Measurements from ENCODE around the gene SHISA7. TPM values are rescaled to one million over a fixed set of nuclear protein-coding genes. Genes with fewer than 3 reads are reported as not detected.

The SHISA7 gene
- total RNA-seq, 4 donors from 2014 or later: under 0.01 to 0.13 TPM; not detected in 2

DNA sequence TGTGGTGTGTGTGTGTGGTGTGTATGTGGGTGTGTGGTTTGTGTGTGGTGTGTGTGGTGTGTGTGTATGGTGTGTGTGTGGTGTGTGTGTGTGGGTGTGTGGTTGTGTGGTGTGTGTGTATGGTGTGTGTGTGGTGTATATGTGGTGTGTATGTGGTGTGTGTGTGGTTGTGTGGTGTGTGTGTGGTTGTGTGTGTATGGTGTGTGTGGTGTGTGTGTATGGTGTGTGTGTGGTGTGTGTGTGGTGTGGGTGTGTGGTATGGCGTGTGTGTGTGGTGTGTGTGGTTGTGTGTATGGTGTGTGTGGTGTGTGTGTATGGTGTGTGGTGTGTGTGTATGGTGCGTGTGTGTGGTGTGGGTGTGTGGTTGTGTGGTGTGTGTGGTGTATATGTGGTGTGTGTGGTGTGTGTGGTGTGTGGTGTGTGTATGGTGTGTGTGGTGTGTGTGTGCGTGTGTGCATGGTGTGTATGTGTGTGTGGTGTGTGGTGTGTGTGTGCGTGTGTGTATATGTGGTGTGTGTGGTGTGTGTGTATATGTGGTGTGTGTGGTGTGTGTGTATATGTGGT is 8.7 kb downstream of the SHISA7 start:
- H3K9me3 ChIP-seq: no peaks in the 10 kb centered on the region
- H3K36me3 ChIP-seq: no peaks in the 10 kb centered on the region
- H3K4me1 ChIP-seq: peaks cover 0 to 13% (median 4%) of the 10 kb centered on the region in 4 donors
- H3K4me3 ChIP-seq: no peak overlapping the region
- 66% methylated on average over 4 of the region's 4 CpGs for WGBS
- TF ChIP-seq POLR2AphosphoS5 (IDR thresholded peaks at IDR 0.05): no peak
- TF ChIP-seq EP300 (IDR thresholded peaks at IDR 0.05): no peak
- no peak for TF ChIP-seq CTCF (IDR thresholded peaks at IDR 0.05)
- no peak for TF ChIP-seq POLR2A (IDR thresholded peaks at IDR 0.05; ENCODE audit: low read depth)
- DNase-seq (ENCODE audit: extremely low spot score): no peak
- intact Hi-C loops (cut with DNase I): no loop called here
- H3K27ac ChIP-seq (replicated peaks in 1 of 4): no peak overlapping the region
- peaks cover 7 to 93% (median 48%) of the 10 kb centered on the region in 4 donors for H3K27me3 ChIP-seq

GRCh38 chr19:55433292-55433691 is 9.8 kb downstream of the SHISA7 start:
- peaks cover 0 to 13% (median 4%) of the 10 kb centered on the region in 4 donors for H3K4me1 ChIP-seq
- H3K9me3 ChIP-seq: no peaks in the 10 kb centered on the region
- no peak overlapping the region for H3K27ac ChIP-seq (replicated peaks in 1 of 4)
- H3K36me3 ChIP-seq: no peaks in the 10 kb centered on the region
- WGBS: 3% methylated on average over 6 of the region's 48 CpGs
- intact Hi-C loops (cut with DNase I): no loop called here
- no peak for DNase-seq (ENCODE audit: extremely low spot score)
- H3K27me3 ChIP-seq: peaks cover 7 to 93% (median 43%) of the 10 kb centered on the region in 4 donors
- no peak overlapping the region for H3K4me3 ChIP-seq
- no peak for TF ChIP-seq POLR2AphosphoS5 (IDR thresholded peaks at IDR 0.05)
- no peak for TF ChIP-seq CTCF (IDR thresholded peaks at IDR 0.05)
- no peak for TF ChIP-seq EP300 (IDR thresholded peaks at IDR 0.05)
- no peak for TF ChIP-seq POLR2A (IDR thresholded peaks at IDR 0.05; ENCODE audit: low read depth)

DNA sequence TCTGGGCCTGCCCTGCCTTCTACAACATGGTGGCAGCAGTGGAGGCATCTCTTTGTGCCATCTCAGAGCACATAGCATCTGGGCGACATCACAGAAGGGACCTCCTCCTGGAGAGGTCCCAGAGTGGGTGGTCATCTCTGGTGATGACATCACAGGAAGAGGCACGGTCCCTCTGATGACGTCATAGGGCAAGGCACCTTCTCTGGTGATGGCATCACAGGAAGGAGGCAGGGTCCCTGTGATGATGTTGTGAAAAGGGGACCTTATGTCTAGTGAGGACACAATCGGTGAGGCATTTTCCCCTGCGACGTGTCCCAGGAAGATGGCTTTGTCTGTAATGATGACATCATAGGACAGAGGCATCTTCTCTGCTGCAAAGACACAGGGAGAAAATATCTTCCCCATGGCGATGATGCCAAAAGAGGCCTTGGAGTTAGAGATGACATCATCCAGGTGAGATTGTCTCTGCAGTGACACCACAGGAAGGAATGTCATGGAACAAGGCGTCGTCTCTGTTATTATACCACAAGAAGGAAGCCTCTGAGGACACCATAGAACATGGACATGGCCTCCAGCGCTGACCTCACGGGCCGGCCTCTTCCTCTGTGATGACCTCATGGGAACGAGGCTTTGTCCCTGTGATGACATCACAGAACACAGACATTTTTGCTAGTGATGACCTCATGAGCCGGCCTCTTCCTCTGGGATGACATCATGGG is 10.7 kb downstream of the SHISA7 start:
- no peak for TF ChIP-seq POLR2A (IDR thresholded peaks at IDR 0.05; ENCODE audit: low read depth)
- TF ChIP-seq POLR2AphosphoS5 (IDR thresholded peaks at IDR 0.05): no peak
- TF ChIP-seq EP300 (IDR thresholded peaks at IDR 0.05): no peak
- TF ChIP-seq CTCF (IDR thresholded peaks at IDR 0.05): no peak
- Histone ChIP-seq H3K4me3 (no peak overlapping the region), H3K27me3 (peaks cover 7 to 92% (median 34%) of the 10 kb centered on the region in 4 donors), H3K27ac (replicated peaks in 1 of 4) (no peak overlapping the region), H3K9me3 (no peaks in the 10 kb centered on the region), H3K4me1 (peaks cover 0 to 9% (median 3%) of the 10 kb centered on the region in 4 donors), H3K36me3 (no peaks in the 10 kb centered on the region)
- 87% methylated on average over 14 of the region's 14 CpGs for WGBS
- intact Hi-C loops (cut with DNase I): no loop called here
- DNase-seq (ENCODE audit: extremely low spot score): no peak

GRCh38 chr19:55431183-55431582 is 11.9 kb downstream of the SHISA7 start:
- Histone ChIP-seq H3K4me1 (peaks cover 0 to 8% (median 2%) of the 10 kb centered on the region in 4 donors), H3K9me3 (no peaks in the 10 kb centered on the region), H3K36me3 (no peaks in the 10 kb centered on the region), H3K27me3 (peaks cover 7 to 90% (median 33%) of the 10 kb centered on the region in 4 donors), H3K27ac (replicated peaks in 1 of 4) (no peak overlapping the region), H3K4me3 (no peak overlapping the region)
- no peak for TF ChIP-seq CTCF (IDR thresholded peaks at IDR 0.05)
- intact Hi-C loops (cut with DNase I): no loop called here
- WGBS: 100% methylated on average over 1 of the region's 1 CpG
- no peak for DNase-seq (ENCODE audit: extremely low spot score)

All from esophagus muscularis mucosa (tissue), 4 donors.